ENCODE results near the gene PSMB7. TPM values are rescaled to one million over a fixed set of nuclear protein-coding genes. Genes with fewer than 3 reads are reported as not detected.

PSMB7 gene
- total RNA-seq, 2 experiments from 2014 or later: 114 to 119 TPM

DNA sequence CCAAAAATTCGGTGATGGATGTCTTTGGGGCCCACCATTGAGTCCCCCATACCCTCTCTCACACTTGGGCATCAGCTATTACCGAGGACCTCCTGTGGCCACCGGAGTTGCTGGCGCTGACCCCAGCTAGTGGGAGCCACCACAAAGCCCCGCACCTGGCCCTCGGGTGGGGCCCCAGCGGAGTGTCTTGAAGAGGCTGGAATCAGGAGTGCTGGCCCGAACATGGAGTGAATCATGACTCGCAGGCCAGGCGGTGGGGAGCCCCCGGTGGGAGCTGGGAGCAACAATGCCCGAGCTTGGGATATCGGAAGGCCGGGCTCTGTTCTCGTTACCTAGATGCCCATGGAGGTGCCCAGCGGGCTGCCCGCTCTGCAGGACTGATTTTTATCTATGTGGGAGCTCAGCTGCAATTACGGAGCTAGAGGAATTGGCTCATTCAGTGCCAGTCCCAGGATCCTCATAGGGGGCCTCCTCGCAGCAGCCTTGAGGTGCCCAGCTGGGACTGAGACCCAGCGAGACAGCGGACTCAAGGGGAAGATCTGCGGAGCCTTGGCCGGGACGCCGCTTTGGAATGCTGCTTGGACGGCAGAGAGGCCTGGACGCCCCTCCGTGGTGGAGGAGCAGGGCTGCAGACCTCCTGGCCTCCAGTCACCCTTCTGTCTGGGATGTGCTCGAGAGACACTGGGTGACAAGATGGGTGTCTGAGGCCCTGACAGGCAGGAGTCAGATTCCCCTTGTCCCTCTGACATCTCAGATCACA is 70.8 kb downstream of the PSMB7 start:
- ATAC-seq (no peak), DNase-seq (no peak)
- POLR2A ChIA-PET: interaction anchor here (0.7 kb wide), 1 partner anchor 11 kb away, joined by 3 read pairs; no protein-coding TSS in a partner anchor
- H3K27ac Mint-ChIP-seq: no peak overlapping the region
- no peaks in the 10 kb centered on the region for H3K27me3 Mint-ChIP-seq (ENCODE audit: low read depth)
- H3K4me3 Mint-ChIP-seq: no peak overlapping the region
- CTCF ChIA-PET: no interaction called here
- peaks cover 2% of the 10 kb centered on the region for H3K36me3 Mint-ChIP-seq (ENCODE audit: low read depth)
- no peaks in the 10 kb centered on the region for H3K9me3 Mint-ChIP-seq (ENCODE audit: insufficient read depth)
- H3K4me1 Mint-ChIP-seq (ENCODE audit: low read depth): no peaks in the 10 kb centered on the region

DNA sequence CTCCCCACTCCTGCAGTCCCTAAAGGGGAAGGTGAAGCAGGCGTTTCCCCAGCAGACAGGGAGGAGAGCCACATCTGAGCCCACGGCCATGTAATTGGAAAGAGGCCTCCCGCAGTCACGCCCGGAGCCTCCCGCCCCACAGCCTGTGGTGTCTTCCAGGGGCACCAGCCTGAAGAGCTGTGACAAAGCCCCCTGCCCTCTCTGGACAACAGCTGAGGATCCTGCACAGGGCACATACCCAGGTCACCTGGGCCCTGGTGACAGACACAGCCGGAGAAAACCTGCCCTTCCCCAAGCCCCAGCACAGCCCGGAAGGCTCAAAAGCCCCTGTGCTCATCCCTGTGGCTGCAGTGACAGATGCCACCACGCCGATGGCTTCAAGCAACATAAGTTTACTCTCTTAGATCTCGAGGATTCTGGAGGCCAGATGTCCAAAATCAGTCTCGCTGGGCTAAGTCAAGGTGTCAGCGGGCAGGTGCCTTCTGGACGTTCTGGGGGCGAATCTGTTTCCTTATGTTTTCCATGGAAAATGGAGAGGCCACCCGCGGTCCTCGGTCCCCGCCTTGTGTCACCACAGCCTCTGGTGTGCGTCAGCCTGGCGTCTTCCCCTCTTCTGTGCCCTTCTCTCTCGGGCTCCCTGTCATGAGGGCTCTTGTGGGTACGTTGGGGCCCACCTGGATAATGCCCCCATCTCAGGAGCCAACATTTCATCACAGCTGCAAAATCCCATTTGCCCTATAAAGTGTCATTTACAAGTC is 71.5 kb downstream of the PSMB7 start:
- ChIA-PET POLR2A (interaction anchor here (0.7 kb wide), 1 partner anchor 10 kb away, joined by 3 read pairs; no protein-coding TSS in a partner anchor), CTCF (no interaction called here)
- H3K27ac Mint-ChIP-seq: no peak overlapping the region
- H3K36me3 Mint-ChIP-seq (ENCODE audit: low read depth): no peaks in the 10 kb centered on the region
- no peak overlapping the region for H3K4me3 Mint-ChIP-seq
- ATAC-seq (no peak), DNase-seq (no peak)
- H3K27me3 Mint-ChIP-seq (ENCODE audit: low read depth): no peaks in the 10 kb centered on the region
- H3K9me3 Mint-ChIP-seq (ENCODE audit: insufficient read depth): no peaks in the 10 kb centered on the region
- H3K4me1 Mint-ChIP-seq (ENCODE audit: low read depth): no peaks in the 10 kb centered on the region

DNA sequence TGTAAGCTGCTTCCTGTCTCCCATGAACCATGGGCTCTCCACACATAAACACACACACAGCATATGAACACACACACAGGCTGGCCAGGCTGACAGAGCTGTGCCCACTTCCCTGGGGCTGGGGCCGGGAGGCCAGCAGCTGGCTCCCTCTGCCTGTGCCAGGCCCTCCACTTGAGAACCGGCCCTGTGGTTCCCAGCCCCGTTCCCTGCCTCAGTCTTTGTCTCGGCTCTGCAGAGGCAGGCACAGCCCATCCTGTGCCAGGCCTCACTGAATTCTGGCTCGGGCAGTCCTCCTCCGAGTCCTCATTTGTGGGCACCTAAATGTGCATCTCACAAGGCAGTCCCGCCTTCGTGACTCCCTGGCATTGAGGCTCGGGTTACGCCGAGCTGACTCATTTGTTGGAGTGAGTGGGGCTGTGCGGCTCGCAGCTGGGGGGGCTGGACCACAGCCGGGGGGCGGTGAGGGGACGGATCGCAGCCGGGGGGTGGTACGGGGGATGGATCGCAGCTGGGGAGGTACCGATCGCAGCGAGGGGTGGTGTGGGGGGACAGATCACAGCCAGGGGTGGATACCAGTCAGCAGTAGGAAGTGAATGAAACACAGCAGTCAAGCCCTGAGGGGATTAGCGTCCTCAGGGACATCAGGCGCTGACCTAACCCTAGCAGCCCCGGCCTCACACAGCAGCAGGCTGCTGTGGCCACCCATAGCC is 72.3 kb downstream of the PSMB7 start:
- ATAC-seq (no peak), DNase-seq (no peak)
- ChIA-PET POLR2A (no interaction called here), CTCF (no interaction called here)
- Mint-ChIP-seq H3K27me3 (ENCODE audit: low read depth) (no peaks in the 10 kb centered on the region), H3K4me1 (ENCODE audit: low read depth) (no peaks in the 10 kb centered on the region), H3K36me3 (ENCODE audit: low read depth) (peaks cover 4% of the 10 kb centered on the region), H3K27ac (no peak overlapping the region), H3K4me3 (no peak overlapping the region), H3K9me3 (ENCODE audit: insufficient read depth) (no peaks in the 10 kb centered on the region)

DNA sequence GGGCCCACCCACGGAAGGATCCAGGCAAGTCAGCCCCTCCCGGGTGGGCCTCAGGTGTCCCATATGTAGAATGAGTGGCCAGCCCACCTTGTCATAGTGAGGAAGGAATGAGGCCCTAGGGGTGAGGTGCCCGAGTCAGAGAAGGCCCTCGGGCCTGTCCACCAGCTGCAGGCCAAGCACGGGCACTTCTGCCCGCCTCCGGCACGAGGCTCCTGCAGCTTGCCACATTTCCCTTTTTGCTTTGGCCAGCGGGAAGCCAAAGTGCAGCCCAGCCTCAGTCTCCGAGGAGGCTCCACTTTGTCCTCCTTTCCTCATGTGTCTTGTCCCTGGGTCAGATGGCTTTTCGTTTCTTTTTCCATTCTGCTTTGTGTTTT is 72.9 kb downstream of the PSMB7 start:
- ATAC-seq: no peak
- DNase-seq: no peak
- H3K4me1 Mint-ChIP-seq (ENCODE audit: low read depth): no peaks in the 10 kb centered on the region
- no peaks in the 10 kb centered on the region for H3K27me3 Mint-ChIP-seq (ENCODE audit: low read depth)
- H3K27ac Mint-ChIP-seq: no peak overlapping the region
- H3K9me3 Mint-ChIP-seq (ENCODE audit: insufficient read depth): no peaks in the 10 kb centered on the region
- ChIA-PET CTCF (no interaction called here), POLR2A (no interaction called here)
- no peak overlapping the region for H3K4me3 Mint-ChIP-seq
- H3K36me3 Mint-ChIP-seq (ENCODE audit: low read depth): peaks cover 8% of the 10 kb centered on the region

DNA sequence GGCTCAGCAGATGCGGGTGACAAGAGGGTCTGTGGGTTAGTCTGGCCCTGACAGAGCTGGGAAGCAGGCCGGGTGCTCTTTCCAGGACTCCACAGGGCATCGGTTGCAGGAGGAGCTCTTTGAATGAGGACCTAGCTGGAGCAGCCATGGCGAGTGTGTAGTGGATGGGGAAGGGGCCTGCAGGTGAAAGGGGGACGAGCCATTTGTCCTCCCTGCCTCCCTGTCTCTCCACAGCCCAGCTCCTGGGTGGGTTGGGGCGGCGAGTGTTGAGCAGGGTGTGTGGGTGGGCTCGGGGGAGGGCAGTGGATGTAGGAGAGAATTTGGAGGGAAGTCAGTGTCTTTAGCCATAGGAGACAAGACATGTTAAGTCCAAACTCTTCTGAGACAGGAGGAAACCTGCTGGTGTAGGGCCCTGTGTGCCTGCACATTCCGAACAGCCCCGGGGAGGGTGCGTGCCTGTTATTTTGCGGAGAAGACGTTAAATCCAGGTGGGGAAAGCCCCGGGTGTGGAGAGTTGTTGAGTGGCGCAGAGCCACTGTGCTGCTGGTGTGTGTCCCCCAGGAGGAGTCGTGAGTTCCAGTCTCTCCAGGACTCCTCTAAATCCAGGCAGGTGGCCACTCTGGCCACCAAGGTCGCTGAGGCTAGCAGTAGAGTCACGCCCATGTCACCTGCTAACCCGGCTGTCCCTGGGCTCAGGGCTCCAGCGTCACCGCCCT is 73.6 kb downstream of the PSMB7 start:
- no peaks in the 10 kb centered on the region for H3K9me3 Mint-ChIP-seq (ENCODE audit: insufficient read depth)
- no peak for ATAC-seq
- H3K36me3 Mint-ChIP-seq (ENCODE audit: low read depth): peaks cover 9% of the 10 kb centered on the region
- H3K27me3 Mint-ChIP-seq (ENCODE audit: low read depth): no peaks in the 10 kb centered on the region
- no peaks in the 10 kb centered on the region for H3K4me1 Mint-ChIP-seq (ENCODE audit: low read depth)
- no peak overlapping the region for H3K27ac Mint-ChIP-seq
- no peak for DNase-seq
- no peak overlapping the region for H3K4me3 Mint-ChIP-seq
- ChIA-PET POLR2A (no interaction called here), CTCF (no interaction called here)

DNA sequence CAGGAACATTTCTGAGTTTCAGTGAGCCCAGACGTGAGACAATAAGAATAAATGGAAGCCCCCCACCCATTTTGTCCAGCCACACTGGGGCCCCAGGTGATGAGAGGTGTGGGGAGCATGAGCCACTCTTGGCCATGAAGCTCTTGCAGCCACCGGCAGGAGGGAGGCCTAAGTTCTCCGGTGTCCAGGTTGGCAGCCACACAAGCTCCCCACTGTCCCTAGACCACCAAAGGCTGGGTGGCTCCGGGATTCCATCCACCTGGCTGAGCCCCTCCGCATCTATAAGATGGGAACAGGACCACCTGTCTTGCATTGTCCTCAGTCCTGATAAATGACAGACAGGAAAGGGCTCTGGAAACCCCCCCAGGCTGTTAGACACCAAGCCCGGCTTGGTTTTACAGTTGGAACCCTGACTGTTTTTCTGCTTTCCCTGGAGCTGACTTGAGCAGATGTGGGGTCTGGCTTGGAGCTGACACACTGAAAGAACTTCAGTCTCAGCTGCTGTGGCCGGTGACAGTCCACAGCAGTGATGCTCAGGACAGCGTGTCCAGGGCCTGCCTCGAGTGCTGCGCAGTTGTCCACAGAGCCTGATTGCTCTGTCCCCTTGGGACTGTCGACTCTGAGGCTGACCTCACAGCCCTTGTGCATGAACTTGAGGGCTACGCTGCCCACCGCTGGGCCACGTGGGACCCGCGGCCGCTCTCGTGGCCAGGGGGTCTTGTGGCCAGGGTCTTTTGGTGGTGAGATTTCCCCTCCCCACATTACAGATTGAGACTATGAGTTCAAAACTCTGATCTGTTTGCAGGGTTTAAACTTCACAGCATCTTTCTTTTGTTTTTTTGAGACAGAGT is 74.8 kb downstream of the PSMB7 start:
- DNase-seq: no peak
- CTCF ChIA-PET: no interaction called here
- ATAC-seq: no peak

DNA sequence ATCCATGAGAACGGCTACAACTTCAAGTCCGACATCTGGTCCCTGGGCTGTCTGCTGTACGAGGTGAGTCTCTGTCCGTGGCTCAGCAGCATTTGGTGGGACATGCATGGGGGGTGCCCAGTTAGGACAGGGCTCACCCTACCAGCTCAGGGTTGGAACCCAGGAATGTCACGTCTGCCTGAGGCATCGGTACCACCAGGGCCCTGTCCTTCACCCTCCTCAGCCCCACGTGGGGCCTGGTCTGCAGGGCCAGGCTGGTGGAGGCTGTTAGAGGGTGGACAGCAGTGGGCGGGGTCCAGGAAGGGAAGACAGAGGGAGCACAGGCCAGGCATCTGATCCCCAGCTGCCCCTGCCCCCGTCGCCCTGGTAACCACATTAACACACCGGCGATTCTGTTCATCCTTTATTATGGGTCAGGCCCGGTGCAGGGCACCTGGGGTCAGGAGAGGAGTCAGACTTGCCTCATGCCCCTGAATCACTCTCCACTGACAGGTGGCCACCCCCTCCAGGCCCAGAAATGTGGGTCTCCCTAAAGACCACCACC is 75.6 kb downstream of the PSMB7 start:
- no peaks in the 10 kb centered on the region for H3K9me3 Mint-ChIP-seq (ENCODE audit: insufficient read depth)
- ChIA-PET CTCF (no interaction called here), POLR2A (no interaction called here)
- no peak for DNase-seq
- H3K36me3 Mint-ChIP-seq (ENCODE audit: low read depth): peaks cover 9% of the 10 kb centered on the region
- H3K4me3 Mint-ChIP-seq: no peak overlapping the region
- H3K27ac Mint-ChIP-seq: no peak overlapping the region
- no peaks in the 10 kb centered on the region for H3K27me3 Mint-ChIP-seq (ENCODE audit: low read depth)
- no peaks in the 10 kb centered on the region for H3K4me1 Mint-ChIP-seq (ENCODE audit: low read depth)
- no peak for ATAC-seq

More for the DNA sequence above, 74.8 kb downstream of the PSMB7 start:
- Mint-ChIP-seq H3K36me3 (ENCODE audit: low read depth) (peaks cover 9% of the 10 kb centered on the region), H3K4me1 (ENCODE audit: low read depth) (no peaks in the 10 kb centered on the region), H3K4me3 (no peak overlapping the region), H3K27me3 (ENCODE audit: low read depth) (no peaks in the 10 kb centered on the region), H3K27ac (no peak overlapping the region), H3K9me3 (ENCODE audit: insufficient read depth) (no peaks in the 10 kb centered on the region)
- POLR2A ChIA-PET: no interaction called here

DNA sequence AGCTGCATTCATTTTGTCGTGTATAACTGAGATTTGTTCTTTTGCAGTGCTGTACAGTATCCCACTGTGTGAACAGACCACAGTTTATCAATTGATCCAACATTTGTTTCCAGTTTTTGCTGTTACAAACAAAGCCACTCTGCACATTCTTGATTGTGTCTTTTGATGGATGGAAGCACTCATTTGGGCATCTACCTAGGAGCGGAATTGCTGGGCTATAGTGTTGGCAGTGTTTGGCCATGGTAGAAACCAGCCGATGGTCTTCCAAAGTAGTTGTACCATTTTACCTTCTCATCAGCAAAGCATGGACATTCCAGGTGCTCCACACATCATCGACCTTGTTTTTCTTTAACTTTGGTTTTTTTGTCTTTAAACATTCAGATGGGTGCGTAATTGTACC is 77.7 kb downstream of the PSMB7 start:
- Mint-ChIP-seq H3K4me3 (no peak overlapping the region), H3K27ac (no peak overlapping the region), H3K9me3 (ENCODE audit: insufficient read depth) (no peaks in the 10 kb centered on the region), H3K36me3 (ENCODE audit: low read depth) (peaks cover 9% of the 10 kb centered on the region), H3K27me3 (ENCODE audit: low read depth) (no peaks in the 10 kb centered on the region), H3K4me1 (ENCODE audit: low read depth) (no peaks in the 10 kb centered on the region)
- DNase-seq (no peak), ATAC-seq (no peak)
- POLR2A ChIA-PET: interaction anchor here (0.5 kb wide), 1 partner anchor 9 kb away, joined by 3 read pairs; no protein-coding TSS in a partner anchor
- CTCF ChIA-PET: interaction anchor here (0.6 kb wide), 1 partner anchor 215 kb away, joined by 3 read pairs; no protein-coding TSS in a partner anchor

DNA sequence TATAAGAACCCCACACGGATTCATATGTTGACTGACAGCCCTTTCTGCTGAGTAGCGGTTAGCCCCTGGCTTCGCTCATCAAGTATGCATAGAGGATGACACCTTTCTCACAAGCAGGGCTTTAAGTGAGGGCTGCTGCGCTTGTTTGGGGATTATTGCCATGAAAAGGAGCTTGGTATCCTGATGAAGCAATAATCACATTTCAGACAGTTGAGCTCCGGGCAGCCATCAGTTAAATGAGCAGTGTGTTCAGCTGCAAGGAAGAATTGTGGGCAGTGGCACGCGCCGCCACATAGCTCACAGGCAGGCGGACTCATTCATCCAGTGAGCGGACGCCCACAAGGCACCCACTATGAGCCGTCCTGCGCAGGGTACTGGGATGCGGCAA is 79.9 kb downstream of the PSMB7 start:
- ChIA-PET POLR2A (no interaction called here), CTCF (no interaction called here)
- Mint-ChIP-seq H3K36me3 (ENCODE audit: low read depth) (peaks cover 9% of the 10 kb centered on the region), H3K4me3 (no peak overlapping the region), H3K4me1 (ENCODE audit: low read depth) (no peaks in the 10 kb centered on the region), H3K27me3 (ENCODE audit: low read depth) (no peaks in the 10 kb centered on the region), H3K9me3 (ENCODE audit: insufficient read depth) (no peaks in the 10 kb centered on the region), H3K27ac (no peak overlapping the region)
- DNase-seq (no peak), ATAC-seq (no peak)

DNA sequence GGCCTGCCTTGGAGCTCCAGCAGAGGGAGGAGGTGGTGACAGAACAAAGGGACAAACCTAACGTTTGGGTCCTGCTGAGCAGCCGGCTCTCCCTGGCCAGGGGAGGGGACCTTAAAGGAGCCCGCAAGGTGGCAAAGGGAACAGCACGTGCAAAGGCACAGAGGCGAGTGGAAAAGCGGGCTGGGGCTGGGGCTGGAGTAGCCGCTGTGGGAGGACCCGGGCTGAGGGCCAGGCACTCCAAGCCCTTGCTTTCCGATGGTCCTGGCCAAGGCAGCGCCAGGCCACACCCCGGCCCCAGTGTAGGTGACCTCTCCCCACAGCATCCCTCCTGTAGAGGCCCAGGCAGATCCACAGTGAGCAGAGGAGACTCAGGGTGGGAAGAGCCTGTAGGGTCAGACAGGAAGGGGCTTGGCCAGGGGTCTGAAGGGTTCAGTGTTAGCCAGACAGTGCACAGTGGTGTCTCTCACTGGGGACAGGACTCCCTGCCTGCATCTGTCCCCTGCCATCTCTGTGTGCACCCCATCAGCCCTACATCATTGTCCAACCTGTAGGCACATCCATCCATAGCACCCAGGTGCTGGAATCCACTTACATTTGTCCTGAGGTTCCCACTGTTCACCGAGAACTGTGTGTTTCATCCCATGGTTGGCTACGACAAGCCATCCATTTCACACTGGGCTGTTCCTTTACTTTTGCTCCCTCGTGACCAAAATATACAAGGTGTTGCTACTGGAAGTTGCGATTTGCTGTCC is 80.5 kb downstream of the PSMB7 start:
- H3K36me3 Mint-ChIP-seq (ENCODE audit: low read depth): peaks cover 9% of the 10 kb centered on the region
- no peak overlapping the region for H3K4me3 Mint-ChIP-seq
- ChIA-PET CTCF (no interaction called here), POLR2A (no interaction called here)
- H3K27ac Mint-ChIP-seq: no peak overlapping the region
- no peaks in the 10 kb centered on the region for H3K9me3 Mint-ChIP-seq (ENCODE audit: insufficient read depth)
- no peak for ATAC-seq
- no peaks in the 10 kb centered on the region for H3K27me3 Mint-ChIP-seq (ENCODE audit: low read depth)
- DNase-seq: no peak
- H3K4me1 Mint-ChIP-seq (ENCODE audit: low read depth): no peaks in the 10 kb centered on the region

Measured in activated CD8-positive, alpha-beta T cell treated with anti-CD3 and anti-CD28 coated beads, Interleukin-2, amount 10 ng/mL, durations not matched to agents 7 days and 5 days (primary cell).